ENCODE data around the gene DSEL. TPM values are rescaled to one million over a fixed set of nuclear protein-coding genes. Genes with fewer than 3 reads are reported as not detected.

DSEL gene
- total and polyA plus RNA-seq, 7 experiments from 2014 or later = 0.23 to 1.1 (median 0.73) TPM; not detected in 1

GRCh38 chr18:67484458-67484857 lies 32.1 kb downstream of the DSEL start:
- intact Hi-C loops (cut with micrococcal nuclease) = no loop called here
- H3K9me3 Mint-ChIP-seq = no peaks in the 10 kb centered on the region
- CTCF ChIA-PET = no interaction called here

GRCh38 chr18:67483952-67484351 lies 32.6 kb downstream of the DSEL start:
- Histone ChIP-seq H3K36me3 (ENCODE audit: control insufficient read depth in 2 of 3, insufficient read depth in 3 of 3, low read length in 3 of 3) (no peaks in the 10 kb centered on the region), H3K27me3 (ENCODE audit: control insufficient read depth in 2 of 2, insufficient read depth in 2 of 2, low read length in 2 of 2) (no peaks in the 10 kb centered on the region), H3K4me1 (ENCODE audit: control insufficient read depth in 2 of 2, insufficient read depth in 2 of 2, low read length in 2 of 2) (no peaks in the 10 kb centered on the region), H3K4me3 (ENCODE audit: low read length) (no peak overlapping the region), H3K27ac (ENCODE audit: low read depth, low read length) (no peak overlapping the region), H3K9me3 (ENCODE audit: control insufficient read depth in 2 of 3, low read length in 3 of 3) (no peaks in the 10 kb centered on the region)
- DNase-seq = no peak
- ChIA-PET POLR2A (no interaction called here), CTCF (no interaction called here)
- no peak overlapping the region for H3K27ac Mint-ChIP-seq
- ATAC-seq = no peak
- H3K4me3 Mint-ChIP-seq = no peak overlapping the region
- H3K4me1 Mint-ChIP-seq = no peaks in the 10 kb centered on the region
- intact Hi-C loops (cut with micrococcal nuclease) = no loop called here
- H3K27me3 Mint-ChIP-seq = peaks cover 0 to 12% (median 6%) of the 10 kb centered on the region in 5 donors
- no peaks in the 10 kb centered on the region for H3K36me3 Mint-ChIP-seq
- no peaks in the 10 kb centered on the region for H3K9me3 Mint-ChIP-seq

More at GRCh38 chr18:67484458-67484857, 32.1 kb downstream of the DSEL start:
- H3K27ac ChIP-seq (ENCODE audit: low read depth, low read length) = no peak overlapping the region
- H3K4me3 ChIP-seq (ENCODE audit: low read length) = no peak overlapping the region
- no peaks in the 10 kb centered on the region for H3K27me3 ChIP-seq (ENCODE audit: control insufficient read depth in 2 of 2, insufficient read depth in 2 of 2, low read length in 2 of 2)
- Mint-ChIP-seq H3K4me3 (no peak overlapping the region), H3K4me1 (no peaks in the 10 kb centered on the region), H3K27me3 (peaks cover 0 to 12% (median 6%) of the 10 kb centered on the region in 5 donors), H3K27ac (no peak overlapping the region), H3K36me3 (no peaks in the 10 kb centered on the region)
- no peak for ATAC-seq
- H3K9me3 ChIP-seq (ENCODE audit: control insufficient read depth in 2 of 3, low read length in 3 of 3) = no peaks in the 10 kb centered on the region
- POLR2A ChIA-PET = no interaction called here
- no peaks in the 10 kb centered on the region for H3K36me3 ChIP-seq (ENCODE audit: control insufficient read depth in 2 of 3, insufficient read depth in 3 of 3, low read length in 3 of 3)
- DNase-seq = no peak
- no peaks in the 10 kb centered on the region for H3K4me1 ChIP-seq (ENCODE audit: control insufficient read depth in 2 of 2, insufficient read depth in 2 of 2, low read length in 2 of 2)

GRCh38 chr18:67483237-67483636 lies 33.3 kb downstream of the DSEL start:
- Mint-ChIP-seq H3K36me3 (no peaks in the 10 kb centered on the region), H3K9me3 (no peaks in the 10 kb centered on the region)

GRCh38 chr18:67478249-67478648 lies 38.3 kb downstream of the DSEL start:
- CTCF ChIA-PET = no interaction called here
- no peaks in the 10 kb centered on the region for H3K9me3 ChIP-seq (ENCODE audit: control insufficient read depth in 2 of 3, low read length in 3 of 3)

More at GRCh38 chr18:67483237-67483636, 33.3 kb downstream of the DSEL start:
- H3K36me3 ChIP-seq (ENCODE audit: control insufficient read depth in 2 of 3, insufficient read depth in 3 of 3, low read length in 3 of 3) = no peaks in the 10 kb centered on the region
- no peak overlapping the region for H3K4me3 Mint-ChIP-seq
- no peaks in the 10 kb centered on the region for H3K9me3 ChIP-seq (ENCODE audit: control insufficient read depth in 2 of 3, low read length in 3 of 3)
- intact Hi-C loops (cut with micrococcal nuclease) = no loop called here
- POLR2A ChIA-PET = no interaction called here
- no peak for DNase-seq
- H3K27me3 ChIP-seq (ENCODE audit: control insufficient read depth in 2 of 2, insufficient read depth in 2 of 2, low read length in 2 of 2) = no peaks in the 10 kb centered on the region
- no peak overlapping the region for H3K27ac ChIP-seq (ENCODE audit: low read depth, low read length)
- H3K4me3 ChIP-seq (ENCODE audit: low read length) = no peak overlapping the region
- no peaks in the 10 kb centered on the region for H3K4me1 Mint-ChIP-seq
- no peak for ATAC-seq
- H3K27me3 Mint-ChIP-seq = peaks cover 0 to 18% (median 3%) of the 10 kb centered on the region in 5 donors
- CTCF ChIA-PET = no interaction called here
- H3K27ac Mint-ChIP-seq = no peak overlapping the region
- H3K4me1 ChIP-seq (ENCODE audit: control insufficient read depth in 2 of 2, insufficient read depth in 2 of 2, low read length in 2 of 2) = no peaks in the 10 kb centered on the region

GRCh38 chr18:67477522-67477921 lies 39.0 kb downstream of the DSEL start:
- ChIA-PET POLR2A (no interaction called here), CTCF (no interaction called here)
- H3K27ac ChIP-seq (ENCODE audit: low read depth, low read length) = no peak overlapping the region
- DNase-seq (no peak), ATAC-seq (no peak)
- Mint-ChIP-seq H3K36me3 (no peaks in the 10 kb centered on the region), H3K4me1 (no peaks in the 10 kb centered on the region), H3K27ac (no peak overlapping the region), H3K4me3 (no peak overlapping the region), H3K27me3 (peaks cover 0 to 12% (median 3%) of the 10 kb centered on the region in 5 donors), H3K9me3 (no peaks in the 10 kb centered on the region)
- H3K27me3 ChIP-seq (ENCODE audit: control insufficient read depth in 2 of 2, insufficient read depth in 2 of 2, low read length in 2 of 2) = no peaks in the 10 kb centered on the region
- H3K9me3 ChIP-seq (ENCODE audit: control insufficient read depth in 2 of 3, low read length in 3 of 3) = no peaks in the 10 kb centered on the region
- no peaks in the 10 kb centered on the region for H3K36me3 ChIP-seq (ENCODE audit: control insufficient read depth in 2 of 3, insufficient read depth in 3 of 3, low read length in 3 of 3)
- no peaks in the 10 kb centered on the region for H3K4me1 ChIP-seq (ENCODE audit: control insufficient read depth in 2 of 2, insufficient read depth in 2 of 2, low read length in 2 of 2)
- no peak overlapping the region for H3K4me3 ChIP-seq (ENCODE audit: low read length)
- intact Hi-C loops (cut with micrococcal nuclease) = no loop called here

More at GRCh38 chr18:67478249-67478648, 38.3 kb downstream of the DSEL start:
- H3K4me3 Mint-ChIP-seq = no peak overlapping the region
- H3K4me1 Mint-ChIP-seq = no peaks in the 10 kb centered on the region
- H3K27ac Mint-ChIP-seq = no peak overlapping the region
- Histone ChIP-seq H3K36me3 (ENCODE audit: control insufficient read depth in 2 of 3, insufficient read depth in 3 of 3, low read length in 3 of 3) (no peaks in the 10 kb centered on the region), H3K27me3 (ENCODE audit: control insufficient read depth in 2 of 2, insufficient read depth in 2 of 2, low read length in 2 of 2) (no peaks in the 10 kb centered on the region), H3K4me1 (ENCODE audit: control insufficient read depth in 2 of 2, insufficient read depth in 2 of 2, low read length in 2 of 2) (no peaks in the 10 kb centered on the region), H3K4me3 (ENCODE audit: low read length) (no peak overlapping the region), H3K27ac (ENCODE audit: low read depth, low read length) (no peak overlapping the region)
- peaks cover 0 to 12% (median 3%) of the 10 kb centered on the region in 5 donors for H3K27me3 Mint-ChIP-seq
- H3K36me3 Mint-ChIP-seq = no peaks in the 10 kb centered on the region
- no peaks in the 10 kb centered on the region for H3K9me3 Mint-ChIP-seq
- POLR2A ChIA-PET = no interaction called here
- intact Hi-C loops (cut with micrococcal nuclease) = no loop called here
- ATAC-seq (no peak), DNase-seq (no peak)

GRCh38 chr18:67476585-67476984 lies 39.9 kb downstream of the DSEL start:
- no peak overlapping the region for H3K4me3 ChIP-seq (ENCODE audit: low read length)
- POLR2A ChIA-PET = no interaction called here
- Mint-ChIP-seq H3K27ac (no peak overlapping the region), H3K27me3 (peaks cover 0 to 12% (median 3%) of the 10 kb centered on the region in 5 donors), H3K4me1 (no peaks in the 10 kb centered on the region), H3K36me3 (no peaks in the 10 kb centered on the region), H3K9me3 (no peaks in the 10 kb centered on the region), H3K4me3 (no peak overlapping the region)
- H3K4me1 ChIP-seq (ENCODE audit: control insufficient read depth in 2 of 2, insufficient read depth in 2 of 2, low read length in 2 of 2) = no peaks in the 10 kb centered on the region
- intact Hi-C loops (cut with micrococcal nuclease) = no loop called here
- no peak for ATAC-seq
- H3K27ac ChIP-seq (ENCODE audit: low read depth, low read length) = no peak overlapping the region
- no peaks in the 10 kb centered on the region for H3K27me3 ChIP-seq (ENCODE audit: control insufficient read depth in 2 of 2, insufficient read depth in 2 of 2, low read length in 2 of 2)
- CTCF ChIA-PET = interaction anchor here (0.5 kb wide), 1 partner anchor 19 kb away, joined by 3 read pairs; no protein-coding TSS in a partner anchor
- H3K9me3 ChIP-seq (ENCODE audit: control insufficient read depth in 2 of 3, low read length in 3 of 3) = no peaks in the 10 kb centered on the region
- H3K36me3 ChIP-seq (ENCODE audit: control insufficient read depth in 2 of 3, insufficient read depth in 3 of 3, low read length in 3 of 3) = no peaks in the 10 kb centered on the region
- DNase-seq = no peak

GRCh38 chr18:67475673-67476072 lies 40.8 kb downstream of the DSEL start:
- Mint-ChIP-seq H3K4me3 (no peak overlapping the region), H3K27ac (no peak overlapping the region), H3K4me1 (no peaks in the 10 kb centered on the region), H3K9me3 (no peaks in the 10 kb centered on the region), H3K36me3 (no peaks in the 10 kb centered on the region), H3K27me3 (peaks cover 0 to 12% (median 5%) of the 10 kb centered on the region in 5 donors)
- ATAC-seq = no peak
- Histone ChIP-seq H3K4me1 (ENCODE audit: control insufficient read depth in 2 of 2, insufficient read depth in 2 of 2, low read length in 2 of 2) (no peaks in the 10 kb centered on the region), H3K27me3 (ENCODE audit: control insufficient read depth in 2 of 2, insufficient read depth in 2 of 2, low read length in 2 of 2) (no peaks in the 10 kb centered on the region), H3K9me3 (ENCODE audit: control insufficient read depth in 2 of 3, low read length in 3 of 3) (no peaks in the 10 kb centered on the region), H3K27ac (ENCODE audit: low read depth, low read length) (no peak overlapping the region), H3K4me3 (ENCODE audit: low read length) (no peak overlapping the region), H3K36me3 (ENCODE audit: control insufficient read depth in 2 of 3, insufficient read depth in 3 of 3, low read length in 3 of 3) (no peaks in the 10 kb centered on the region)
- CTCF ChIA-PET = no interaction called here
- intact Hi-C loops (cut with micrococcal nuclease) = no loop called here
- no peak for DNase-seq
- POLR2A ChIA-PET = no interaction called here
